H1 (cell line): Measurements from ENCODE around the gene HNF1A. TPM values are rescaled to one million over a fixed set of nuclear protein-coding genes. Genes with fewer than 3 reads are reported as not detected.

Experiments used
- CTCF ChIA-PET: fragments of 300-600 bp; sonication (Branson Sonifier 250); formaldehyde crosslinking; loops from one replicate; lab custom pipeline; 2021; ENCODE audit not compliant: partially characterized antibody; lab: Charles Lee
- POLR2A ChIA-PET: fragments of 300-600 bp; sonication (Branson Sonifier 250); formaldehyde crosslinking; loops from one replicate; lab custom pipeline; 2021; ENCODE audit warnings: inconsistent platforms; ENCODE audit not compliant: partially characterized antibody; lab: Charles Lee
- DNase-seq, 2 experiments: peaks; one replicate each; pipeline versions ENCODE4 v3.0.0 to v3.0.0-alpha.2; 2010 to 2022; ENCODE audit warnings: low spot score in 2 of 2, low read depth in 1 of 2, mixed read lengths in 1 of 2
- FAIRE-seq: peaks from 2 replicates; lab custom pipeline; 2011; peaks lifted over from hg19 to GRCh38; lab: Jason Lieb, UNC
- H2AFZ ChIP-seq: 2 replicates; pipeline ENCODE4 v1.8.1; 2012; ENCODE audit warnings: low read length, inconsistent platforms
- H2AK5ac ChIP-seq: 2 replicates; pipeline ENCODE4 v1.6.1; 2013; ENCODE audit warnings: low read depth, low read length
- H2BK120ac ChIP-seq: replicated peaks from 2 replicates; pipeline ENCODE3; 2013; ENCODE audit warnings: low read depth, low read length, inconsistent platforms
- H2BK12ac ChIP-seq: 2 replicates; pipeline ENCODE4 v1.6.1; 2013; ENCODE audit warnings: low read depth, low read length
- H2BK15ac ChIP-seq: 2 replicates; pipeline ENCODE4 v1.6.1; 2013; ENCODE audit warnings: low read length
- H2BK20ac ChIP-seq: 2 replicates; pipeline ENCODE4 v1.6.1; 2013; ENCODE audit warnings: low read length
- H2BK5ac ChIP-seq: 2 replicates; pipeline ENCODE4 v1.6.1; 2013; ENCODE audit warnings: low read depth, low read length
- H3K14ac ChIP-seq: 2 replicates; pipeline ENCODE4 v1.6.1; 2013; ENCODE audit warnings: inconsistent platforms; ENCODE audit not compliant: insufficient read length
- H3K18ac ChIP-seq: 2 replicates; pipeline ENCODE4 v1.6.1; 2013; ENCODE audit warnings: low read length; ENCODE audit errors: extremely low read depth
- H3K23ac ChIP-seq: 2 replicates; pipeline ENCODE4 v1.6.1; 2013; ENCODE audit warnings: inconsistent platforms; ENCODE audit not compliant: insufficient read length
- H3K23me2 ChIP-seq: 2 replicates; pipeline ENCODE4 v1.6.1; 2013; ENCODE audit warnings: low read depth, low read length
- H3K27ac ChIP-seq: 2 replicates; pipeline ENCODE4 v1.6.1; 2011; ENCODE audit warnings: low read depth, low read length, inconsistent platforms
- H3K27me3 ChIP-seq, 4 experiments: replicated peaks in 1 of 4; 1 replicate in 1 of 4; 2 replicates in 3 of 4; pipeline versions ENCODE4 v1.6.1 to v1.8.1; 2011 to 2013; ENCODE audit warnings: low read length in 3 of 4, mild to moderate bottlenecking in 3 of 4, inconsistent platforms in 2 of 4, mixed read lengths in 2 of 4, moderate library complexity in 1 of 4; ENCODE audit not compliant: control insufficient read depth in 3 of 4, insufficient read depth in 3 of 4; ENCODE audit errors: extremely low read depth in 1 of 4
- H3K36me3 ChIP-seq, 4 experiments: 2 replicates each; pipeline versions ENCODE4 v1.6.1 to v1.8.1; 2011 to 2013; ENCODE audit warnings: mild to moderate bottlenecking in 4 of 4, low read length in 3 of 4, moderate library complexity in 2 of 4, control low read depth in 1 of 4, inconsistent platforms in 1 of 4; ENCODE audit not compliant: insufficient read depth in 4 of 4, control insufficient read depth in 2 of 4
- H3K4ac ChIP-seq: replicated peaks from 2 replicates; pipeline ENCODE3; 2013; ENCODE audit warnings: low read length, low read depth, mixed read lengths, inconsistent platforms; ENCODE audit not compliant: insufficient read length
- H3K4me1 ChIP-seq, 4 experiments: replicated peaks in 1 of 4; 1 replicate in 1 of 4; 2 replicates in 3 of 4; pipeline versions ENCODE4 v1.6.1 to v1.8.1; 2011 to 2013; ENCODE audit warnings: low read length in 3 of 4, inconsistent platforms in 2 of 4, mixed read lengths in 1 of 4; ENCODE audit not compliant: insufficient read depth in 4 of 4, control insufficient read depth in 3 of 4
- H3K4me2 ChIP-seq, 2 experiments: 2 replicates each; pipeline versions ENCODE4 v1.6.1 to v1.8.1; 2011 to 2013; ENCODE audit warnings: low read depth in 2 of 2, low read length in 2 of 2, control low read depth in 1 of 2, inconsistent platforms in 1 of 2, mild to moderate bottlenecking in 1 of 2; ENCODE audit not compliant: insufficient read depth in 1 of 2
- H3K4me3 ChIP-seq, 4 experiments: fragments of 200-600, 300-600 bp in 1 of 4; sonication (generic), shearing (Covaris generic), sonication (Bioruptor Twin) in 1 of 4; 2 replicates each; pipeline versions ENCODE4 v1.5.1 to v1.8.1; 2011 to 2016; ENCODE audit warnings: low read length in 4 of 4, low read depth in 3 of 4, control low read depth in 2 of 4, inconsistent platforms in 2 of 4, mild to moderate bottlenecking in 2 of 4, mixed read lengths in 1 of 4, moderate library complexity in 1 of 4; ENCODE audit not compliant: insufficient read depth in 2 of 4; ENCODE audit errors: extremely low read depth in 1 of 4
- H3K56ac ChIP-seq: replicated peaks from 2 replicates; pipeline ENCODE3; 2013; ENCODE audit warnings: low read depth, mild to moderate bottlenecking, mixed read lengths, low read length, inconsistent platforms; ENCODE audit not compliant: insufficient read length
- H3K79me1 ChIP-seq: 2 replicates; pipeline ENCODE4 v1.6.1; 2013; ENCODE audit warnings: low read depth, low read length, control low read depth
- H3K79me2 ChIP-seq, 2 experiments: 2 replicates each; pipeline versions ENCODE4 v1.6.1 to v1.8.1; 2012 to 2013; ENCODE audit warnings: low read length in 2 of 2, mild to moderate bottlenecking in 2 of 2, inconsistent platforms in 1 of 2; ENCODE audit not compliant: insufficient read depth in 2 of 2, control insufficient read depth in 1 of 2
- H3K9ac ChIP-seq, 4 experiments: replicated peaks in 1 of 4; 1 replicate in 1 of 4; 2 replicates in 3 of 4; pipeline versions ENCODE4 v1.6.1 to v1.8.1; 2011 to 2013; ENCODE audit warnings: low read depth in 3 of 4, low read length in 3 of 4, control low read depth in 2 of 4, mild to moderate bottlenecking in 2 of 4, moderate library complexity in 2 of 4, inconsistent platforms in 1 of 4; ENCODE audit errors: extremely low read depth in 1 of 4
- H3K9me3 ChIP-seq, 2 experiments: 2 replicates each; pipeline versions ENCODE4 v1.6.1 to v1.8.1; 2012 to 2013; ENCODE audit warnings: mild to moderate bottlenecking in 2 of 2, moderate library complexity in 2 of 2, control low read depth in 1 of 2, inconsistent platforms in 1 of 2, low read depth in 1 of 2, low read length in 1 of 2, mixed read lengths in 1 of 2; ENCODE audit not compliant: insufficient read depth in 2 of 2
- H4K20me1 ChIP-seq, 2 experiments: replicated peaks in 1 of 2; 2 replicates each; pipeline versions ENCODE3 to v1.8.1; 2011 to 2013; ENCODE audit warnings: inconsistent platforms in 2 of 2, low read length in 2 of 2, mild to moderate bottlenecking in 1 of 2; ENCODE audit not compliant: insufficient read depth in 2 of 2, control insufficient read depth in 1 of 2
- H4K5ac ChIP-seq: 2 replicates; pipeline ENCODE4 v1.6.1; 2013; ENCODE audit warnings: low read length, low read depth, mixed read lengths, inconsistent platforms; ENCODE audit not compliant: insufficient read length
- H4K8ac ChIP-seq: 2 replicates; pipeline ENCODE4 v1.8.0; 2013; ENCODE audit warnings: mild to moderate bottlenecking, moderate library complexity, low read length, inconsistent platforms; ENCODE audit not compliant: insufficient read depth; ENCODE audit errors: extremely low read depth
- H4K91ac ChIP-seq: replicated peaks from 2 replicates; pipeline ENCODE3; 2013; ENCODE audit warnings: low read length, mixed read lengths, inconsistent platforms; ENCODE audit not compliant: insufficient read length
- ASH2L ChIP-seq: fragments of 200-600, 300-600 bp; sonication (generic); IDR thresholded peaks from one replicate; pipeline ENCODE4 v1.7.1; 2017; ENCODE audit warnings: low read length
- CTBP2 ChIP-seq: IDR thresholded peaks from 2 replicates; pipeline ENCODE4 v1.7.0; 2011; ENCODE audit warnings: borderline replicate concordance, mild to moderate bottlenecking, moderate library complexity, mixed read lengths, low read length; ENCODE audit not compliant: insufficient read depth, insufficient read length
- HDAC6 ChIP-seq: IDR thresholded peaks from one replicate; pipeline ENCODE4 v1.7.1; 2012; ENCODE audit warnings: low read depth, mild to moderate bottlenecking, inconsistent platforms, low read length, moderate library complexity
- NRF1 ChIP-seq: IDR thresholded peaks from 2 replicates; pipeline ENCODE4 v1.6.1; 2011; ENCODE audit warnings: mild to moderate bottlenecking, low read depth, low read length, improper control_type of control experiment
- PHF8 ChIP-seq: fragments of 200-600 bp; sonication (generic); conservative IDR thresholded peaks from 2 replicates; pipeline ENCODE4 v1.7.1; 2012; ENCODE audit warnings: low read depth, mild to moderate bottlenecking, inconsistent platforms, low read length, moderate library complexity
- RFX5 ChIP-seq: IDR thresholded peaks from 2 replicates; pipeline ENCODE4 v1.6.1; 2011; ENCODE audit warnings: low read depth, low read length, improper control_type of control experiment, borderline replicate concordance
- RNF2 ChIP-seq: fragments of 200-900, 300-1000 bp; sonication (generic); IDR thresholded peaks from 2 replicates; pipeline ENCODE4 v1.7.1; 2016; ENCODE audit warnings: borderline replicate concordance, low read depth, mild to moderate bottlenecking, antibody characterized with exemption, low read length; ENCODE audit not compliant: poor library complexity, severe bottlenecking; ENCODE audit errors: missing control alignments
- SRF ChIP-seq: IDR thresholded peaks from 2 replicates; pipeline ENCODE4 v1.6.1; 2011; ENCODE audit warnings: mild to moderate bottlenecking, low read depth, low read length, moderate library complexity
- SUZ12 ChIP-seq: fragments of 200-600 bp; sonication (generic); IDR thresholded peaks from 2 replicates; pipeline ENCODE4 v1.6.1; 2012; ENCODE audit warnings: mild to moderate bottlenecking, inconsistent platforms, low read length, moderate library complexity, mixed read lengths
- WGBS, 2 experiments: shearing (Covaris generic) in 1 of 2; methylation state at CpG; one replicate each; pipeline versions ENCODE4 v1.1.6 to v1.1.7; 2013 to 2015; ENCODE audit warnings: low lambda C conversion rate in 2 of 2, mixed read lengths in 2 of 2, inconsistent platforms in 1 of 2, low coverage in 1 of 2, missing lambda C conversion rate in 1 of 2; ENCODE audit not compliant: insufficient replicate concordance in 2 of 2, insufficient coverage in 1 of 2, insufficient read length in 1 of 2; ENCODE audit errors: extremely low coverage in 1 of 2, missing lambda C conversion rate in 1 of 2; 5-methylcytosine and 5-hydroxymethylcytosine counted together
- polyA plus RNA-seq, 7 experiments: library from polyadenylated mRNA; depleted of rRNA in 3 of 7; stranded (reverse) in 5 of 7; unstranded in 2 of 7; fragments of >200 nt in 5 of 7; fragments of 200-250 nt in 2 of 7; gene quantifications; 1 replicate in 5 of 7; 2 replicates in 1 of 7; 4 replicates in 1 of 7; pipeline versions ENCODE4 v1.2.1 to v1.2.3, GENCODE V29; 2011 to 2013; ENCODE audit warnings: missing spikeins in 2 of 7, mixed read lengths in 2 of 7
- total RNA-seq: library from RNA; stranded (reverse); fragmentation: NEBNext Ultra II Directional; extraction: Animal tissue kit (Norgen Biotek cat#: 25700); gene quantifications from 2 replicates; pipeline ENCODE4 v1.2.1, GENCODE V29; 2021
- TF ChIP-seq, protein P1 (sequence below): IDR thresholded peaks from 2 replicates; pipeline ENCODE4 v1.6.1; 2012; ENCODE audit warnings: inconsistent platforms

HNF1A gene
- total and polyA plus RNA-seq, 2 of the 8 experiments (the other 6 are each of a cell fraction or from before 2014, with no cell fraction given) = not detected

DNA sequence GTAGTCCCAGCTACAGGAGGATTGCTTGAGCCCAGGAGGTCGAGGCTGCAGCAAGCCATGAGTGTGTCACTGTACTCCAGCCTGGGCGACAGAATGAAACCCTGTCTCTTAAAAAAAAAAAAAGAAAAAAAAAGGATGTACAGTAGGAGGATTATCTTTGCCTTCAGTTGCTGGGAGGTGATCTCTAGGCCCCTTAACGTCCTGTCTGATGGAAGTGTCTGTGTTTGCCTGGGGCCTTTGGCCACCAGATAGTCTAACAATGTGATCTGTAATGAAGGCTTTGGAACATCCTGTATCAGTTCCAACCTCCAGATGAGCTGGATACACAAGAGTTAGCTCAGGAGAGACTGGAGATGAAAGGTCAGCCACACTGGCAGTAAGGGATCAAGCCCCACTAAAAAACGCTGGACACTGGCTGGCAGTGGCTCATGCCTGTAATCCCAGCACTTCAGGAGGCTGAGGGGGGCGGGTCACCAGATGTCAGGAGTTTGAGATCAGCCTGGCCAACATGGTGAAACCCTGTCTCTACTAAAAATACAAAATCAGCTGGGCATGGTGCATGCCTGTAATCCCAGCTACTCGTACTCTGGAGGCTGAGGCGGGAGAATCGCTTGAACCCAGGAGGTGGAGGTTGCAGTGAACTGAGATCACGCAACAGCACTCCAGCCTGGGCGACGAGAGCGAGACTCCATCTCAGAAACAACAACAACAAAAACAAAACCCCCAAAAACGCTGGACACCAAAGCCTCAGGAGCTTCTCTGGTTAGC lies 19.0 kb upstream of the HNF1A start:
- CTCF ChIA-PET = interaction anchor here (0.8 to 2.3 kb wide), 8 partner anchors 9 to 310 kb away, joined by 3 to 11 read pairs (median 4); no protein-coding TSS in a partner anchor
- POLR2A ChIA-PET = interaction anchor here (1.0 kb wide), 1 partner anchor 221 kb away, joined by 3 read pairs; no protein-coding TSS in a partner anchor
- H3K23ac ChIP-seq = no peak overlapping the region
- no peak overlapping the region for H2BK12ac ChIP-seq
- no peak overlapping the region for H2BK5ac ChIP-seq
- H3K36me3 ChIP-seq = no peaks in the 10 kb centered on the region
- no peak overlapping the region for H3K9ac ChIP-seq
- no peak overlapping the region for H2BK15ac ChIP-seq
- no peak overlapping the region for H2AFZ ChIP-seq
- no peaks in the 10 kb centered on the region for H3K79me1 ChIP-seq
- no peaks in the 10 kb centered on the region for H3K27me3 ChIP-seq
- no peak overlapping the region for H4K91ac ChIP-seq
- no peak overlapping the region for H3K4me2 ChIP-seq
- H2BK20ac ChIP-seq = no peak overlapping the region
- no peak overlapping the region for H2AK5ac ChIP-seq
- no peaks in the 10 kb centered on the region for H3K4me1 ChIP-seq
- WGBS, 2 experiments = 85% methylated on average over 13 of the region's 13 CpGs; no CpG with 5 or more reads in 1 of the 2 experiments
- H3K4me3 ChIP-seq = no peak overlapping the region
- H3K4ac ChIP-seq = no peak overlapping the region
- 0 out of 4 replicates have a peak, but pooled peaks cover 0 to 2% of the 10 kb centered on the region in 2 experiments for H3K9me3 ChIP-seq
- no peak overlapping the region for H3K56ac ChIP-seq
- no peaks in the 10 kb centered on the region for H3K23me2 ChIP-seq
- no peak for TF ChIP-seq SRF
- no peak for TF ChIP-seq HDAC6
- no peak for TF ChIP-seq PHF8
- TF ChIP-seq, protein P1, sequence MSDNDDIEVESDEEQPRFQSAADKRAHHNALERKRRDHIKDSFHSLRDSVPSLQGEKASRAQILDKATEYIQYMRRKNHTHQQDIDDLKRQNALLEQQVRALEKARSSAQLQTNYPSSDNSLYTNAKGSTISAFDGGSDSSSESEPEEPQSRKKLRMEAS = no peak
- no peak for TF ChIP-seq RFX5
- no peak for TF ChIP-seq ASH2L
- TF ChIP-seq NRF1 = no peak
- no peak for TF ChIP-seq SUZ12
- no peak for TF ChIP-seq RNF2
- no peak for TF ChIP-seq CTBP2
- H4K20me1 ChIP-seq = no peaks in the 10 kb centered on the region
- H3K14ac ChIP-seq = no peak overlapping the region
- H4K5ac ChIP-seq = no peak overlapping the region
- H3K18ac ChIP-seq = no peak overlapping the region; the same call in 1 of the 2 replicates
- no peak overlapping the region for H2BK120ac ChIP-seq
- H3K79me2 ChIP-seq = no peaks in the 10 kb centered on the region
- H4K8ac ChIP-seq = no peak overlapping the region
- H3K27ac ChIP-seq = no peak overlapping the region
- FAIRE-seq (no peak), DNase-seq (no peak)
